Activated CD8-positive, alpha-beta T cell treated with anti-CD3 and anti-CD28 coated beads, Interleukin-2, amount 10 ng/mL, durations not matched to agents 7 days and 5 days (primary cell): Measurements from ENCODE around the gene ETV3. TPM values are rescaled to one million over a fixed set of nuclear protein-coding genes. Genes with fewer than 3 reads are reported as not detected.

Source experiments
- ATAC-seq: fragments of 150-1000 bp; cut with Tn5 transposase; one replicate; pipeline ENCODE4 v1.10.0; 2021; ENCODE audit warnings: moderate library complexity
- CTCF ChIA-PET: fragments of 350-600 bp; sonication (Branson Sonifier 250); formaldehyde crosslinking; loops from one replicate; lab custom pipeline; 2021; ENCODE audit warnings: antibody characterized with exemption; lab: Charles Lee
- POLR2A ChIA-PET: fragments of 350-600 bp; sonication (Branson Sonifier 250); formaldehyde crosslinking; loops from one replicate; lab custom pipeline; 2021; ENCODE audit warnings: antibody characterized with exemption; lab: Charles Lee
- DNase-seq: peaks from one replicate; pipeline ENCODE4 v3.0.0-alpha.2; 2020
- H3K27ac Mint-ChIP-seq: one replicate; pipeline ENCODE4 v1.8.0; 2021; ENCODE audit warnings: mild to moderate bottlenecking, mixed read lengths
- H3K27me3 Mint-ChIP-seq: one replicate; pipeline ENCODE4 v1.8.0; 2021; ENCODE audit warnings: low read depth, mixed read lengths
- H3K36me3 Mint-ChIP-seq: one replicate; pipeline ENCODE4 v1.8.0; 2021; ENCODE audit warnings: low read depth, mixed read lengths
- H3K4me1 Mint-ChIP-seq: one replicate; pipeline ENCODE4 v1.8.0; 2021; ENCODE audit warnings: low read depth, mixed read lengths
- H3K4me3 Mint-ChIP-seq: one replicate; pipeline ENCODE4 v1.8.0; 2021; ENCODE audit warnings: mild to moderate bottlenecking, mixed read lengths
- H3K9me3 Mint-ChIP-seq: one replicate; pipeline ENCODE4 v1.8.0; 2022; ENCODE audit warnings: mixed read lengths; ENCODE audit not compliant: insufficient read depth
- total RNA-seq, 2 experiments: library from RNA; stranded (reverse); gene quantifications; one replicate each; pipeline ENCODE4 v1.2.3, GENCODE V29; 2021

Gene ETV3
- total RNA-seq, 2 experiments from 2014 or later: 38.2 to 40.2 TPM

DNA sequence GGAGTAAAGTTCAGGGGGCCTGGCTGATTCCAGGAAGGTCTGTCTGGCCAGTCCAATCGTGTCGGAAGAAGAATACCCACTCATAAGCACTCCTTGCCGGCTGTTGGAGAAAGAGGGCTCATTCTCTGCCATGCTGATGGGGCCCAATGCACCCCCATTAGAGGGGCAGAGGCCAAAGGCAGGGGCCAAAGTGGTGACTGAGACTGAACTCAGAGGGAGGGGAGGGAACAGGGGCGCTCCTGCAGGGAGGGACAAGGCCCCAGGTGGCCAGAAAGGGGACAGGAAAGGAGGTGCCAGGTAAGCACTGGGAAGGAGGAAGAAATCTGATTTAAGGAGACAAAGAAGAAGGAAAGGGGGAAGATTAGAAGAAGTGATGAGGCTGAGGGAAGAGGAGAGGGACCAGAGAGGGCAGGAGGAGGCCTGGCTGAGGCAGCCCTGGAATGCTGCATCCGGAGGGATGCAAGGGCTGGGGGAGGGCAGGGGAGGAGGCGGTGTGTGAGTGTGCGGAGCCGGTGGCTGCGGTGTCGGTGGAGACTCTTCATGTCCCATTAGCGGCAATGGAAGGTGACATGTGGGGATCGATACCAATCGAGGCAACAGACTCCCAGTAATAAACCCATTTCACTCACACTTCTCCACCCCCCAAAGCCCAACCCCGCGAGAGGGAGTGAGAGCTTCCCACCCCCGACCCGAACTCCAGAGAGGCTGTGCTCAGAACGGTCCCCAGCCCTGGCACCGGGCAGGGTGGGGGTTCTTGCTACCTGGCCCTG lies 26.6 kb downstream of the ETV3 start:
- H3K9me3 Mint-ChIP-seq: no peaks in the 10 kb centered on the region
- peaks cover 46% of the 10 kb centered on the region for H3K27me3 Mint-ChIP-seq
- no peak overlapping the region for H3K4me3 Mint-ChIP-seq
- no peak for ATAC-seq
- ChIA-PET POLR2A (no interaction called here), CTCF (no interaction called here)
- DNase-seq: no peak
- H3K4me1 Mint-ChIP-seq: peaks cover 4% of the 10 kb centered on the region
- no peaks in the 10 kb centered on the region for H3K36me3 Mint-ChIP-seq
- no peak overlapping the region for H3K27ac Mint-ChIP-seq

- Mint-ChIP-seq H3K36me3 (no peaks in the 10 kb centered on the region), H3K9me3 (no peaks in the 10 kb centered on the region), H3K4me1 (peaks cover 7% of the 10 kb centered on the region), H3K27me3 (peaks cover 53% of the 10 kb centered on the region), H3K27ac (no peak overlapping the region), H3K4me3 (no peak overlapping the region)
- no peak for ATAC-seq
- ChIA-PET CTCF (interaction anchor here (0.9 to 2.3 kb wide), 2 partner anchors 21 to 44 kb away, joined by 3 to 15 read pairs; no protein-coding TSS in a partner anchor), POLR2A (no interaction called here)
- DNase-seq: no peak
Measured at GRCh38 chr1:157110686-157111085, 27.5 kb downstream of the ETV3 start.

GRCh38 chr1:157110003-157110402 lies 28.2 kb downstream of the ETV3 start:
- no peaks in the 10 kb centered on the region for H3K36me3 Mint-ChIP-seq
- CTCF ChIA-PET: interaction anchor here (0.9 to 2.3 kb wide), 2 partner anchors 20 to 45 kb away, joined by 3 to 15 read pairs; no protein-coding TSS in a partner anchor
- H3K27me3 Mint-ChIP-seq: peaks cover 56% of the 10 kb centered on the region
- H3K9me3 Mint-ChIP-seq: no peaks in the 10 kb centered on the region
- H3K27ac Mint-ChIP-seq: no peak overlapping the region
- H3K4me3 Mint-ChIP-seq: no peak overlapping the region
- POLR2A ChIA-PET: no interaction called here
- H3K4me1 Mint-ChIP-seq: peaks cover 7% of the 10 kb centered on the region
- ATAC-seq (no peak), DNase-seq (no peak)

GRCh38 chr1:157108448-157108847 lies 29.7 kb downstream of the ETV3 start:
- POLR2A ChIA-PET: no interaction called here
- H3K27me3 Mint-ChIP-seq: peaks cover 65% of the 10 kb centered on the region

DNA sequence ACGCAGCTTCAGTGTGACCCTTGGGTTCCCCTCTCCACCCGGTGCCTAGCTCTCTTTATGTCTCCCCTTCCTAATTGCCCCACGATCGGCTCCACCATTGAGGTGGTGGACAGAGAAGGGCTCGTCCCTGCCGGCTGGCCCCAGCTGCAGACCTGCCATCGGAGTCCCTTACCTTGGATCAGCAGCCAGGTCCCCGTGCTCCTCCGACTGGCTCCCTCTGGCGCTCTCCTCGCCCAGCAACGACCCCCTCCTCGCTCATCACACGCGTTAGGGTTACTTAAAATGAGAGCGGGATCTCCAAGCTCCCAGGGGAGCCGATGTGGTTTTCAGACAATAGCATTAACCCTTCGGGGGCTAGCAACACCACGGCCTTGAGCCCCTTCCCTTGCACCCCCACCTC lies 30.5 kb downstream of the ETV3 start:
- no peaks in the 10 kb centered on the region for H3K9me3 Mint-ChIP-seq
- no peaks in the 10 kb centered on the region for H3K36me3 Mint-ChIP-seq
- ATAC-seq (no peak), DNase-seq (no peak)
- ChIA-PET CTCF (interaction anchor here (1.0 to 6.4 kb wide), 2 partner anchors 18 to 49 kb away, joined by 3 to 42 read pairs; no protein-coding TSS in a partner anchor), POLR2A (no interaction called here)
- peaks cover 66% of the 10 kb centered on the region for H3K27me3 Mint-ChIP-seq
- no peak overlapping the region for H3K27ac Mint-ChIP-seq
- peaks cover 7% of the 10 kb centered on the region for H3K4me1 Mint-ChIP-seq
- no peak overlapping the region for H3K4me3 Mint-ChIP-seq

More at GRCh38 chr1:157108448-157108847, 29.7 kb downstream of the ETV3 start:
- ATAC-seq: no peak
- no peak for DNase-seq
- Mint-ChIP-seq H3K4me1 (peaks cover 7% of the 10 kb centered on the region), H3K36me3 (no peaks in the 10 kb centered on the region), H3K27ac (no peak overlapping the region), H3K4me3 (no peak overlapping the region), H3K9me3 (no peaks in the 10 kb centered on the region)
- CTCF ChIA-PET: interaction anchor here (1.0 to 6.4 kb wide), 2 partner anchors 18 to 48 kb away, joined by 3 to 42 read pairs; no protein-coding TSS in a partner anchor

- ATAC-seq (no peak), DNase-seq (no peak)
- Mint-ChIP-seq H3K27me3 (peaks cover 63% of the 10 kb centered on the region), H3K4me1 (peaks cover 7% of the 10 kb centered on the region), H3K36me3 (no peaks in the 10 kb centered on the region), H3K9me3 (no peaks in the 10 kb centered on the region), H3K27ac (no peak overlapping the region), H3K4me3 (no peak overlapping the region)
- POLR2A ChIA-PET: no interaction called here
- CTCF ChIA-PET: interaction anchor here (0.7 to 6.4 kb wide), 3 partner anchors 17 to 32 kb away, joined by 3 to 42 read pairs (median 4); no protein-coding TSS in a partner anchor
Measured at GRCh38 chr1:157106813-157107189, 31.4 kb downstream of the ETV3 start.

GRCh38 chr1:157105988-157106812 lies 32.0 kb downstream of the ETV3 start:
- CTCF ChIA-PET: interaction anchor here (0.7 to 6.4 kb wide), 3 partner anchors 16 to 32 kb away, joined by 3 to 42 read pairs (median 4); no protein-coding TSS in a partner anchor

GRCh38 chr1:157105298-157105987 lies 32.8 kb downstream of the ETV3 start:
- Mint-ChIP-seq H3K4me3 (no peak overlapping the region), H3K4me1 (peaks cover 7% of the 10 kb centered on the region), H3K27ac (no peak overlapping the region), H3K27me3 (peaks cover 53% of the 10 kb centered on the region), H3K36me3 (no peaks in the 10 kb centered on the region), H3K9me3 (no peaks in the 10 kb centered on the region)
- ChIA-PET CTCF (interaction anchor here (6.4 kb wide), 1 partner anchor 15 kb away, joined by 42 read pairs; no protein-coding TSS in a partner anchor), POLR2A (no interaction called here)
- ATAC-seq (no peak), DNase-seq (no peak)

More at GRCh38 chr1:157105988-157106812, 32.0 kb downstream of the ETV3 start:
- Mint-ChIP-seq H3K36me3 (no peaks in the 10 kb centered on the region), H3K4me3 (no peak overlapping the region), H3K4me1 (peaks cover 7% of the 10 kb centered on the region), H3K27me3 (peaks cover 57% of the 10 kb centered on the region), H3K9me3 (no peaks in the 10 kb centered on the region), H3K27ac (no peak overlapping the region)
- peak; percentile 37 for ATAC-seq
- DNase-seq: peak; percentile 39
- POLR2A ChIA-PET: no interaction called here

- DNase-seq (no peak), ATAC-seq (no peak)
- Mint-ChIP-seq H3K4me3 (no peak overlapping the region), H3K4me1 (peaks cover 7% of the 10 kb centered on the region), H3K9me3 (no peaks in the 10 kb centered on the region), H3K27me3 (peaks cover 48% of the 10 kb centered on the region), H3K27ac (no peak overlapping the region), H3K36me3 (no peaks in the 10 kb centered on the region)
- CTCF ChIA-PET: interaction anchor here (6.4 kb wide), 1 partner anchor 15 kb away, joined by 42 read pairs; no protein-coding TSS in a partner anchor
- POLR2A ChIA-PET: no interaction called here
Measured at GRCh38 chr1:157104598-157105293, 33.4 kb downstream of the ETV3 start.

GRCh38 chr1:157103268-157103667 lies 34.9 kb downstream of the ETV3 start:
- ATAC-seq: no peak
- H3K4me1 Mint-ChIP-seq: peaks cover 10% of the 10 kb centered on the region
- no peak for DNase-seq
- H3K36me3 Mint-ChIP-seq: no peaks in the 10 kb centered on the region
- CTCF ChIA-PET: interaction anchor here (1.0 to 6.4 kb wide), 3 partner anchors 13 to 60 kb away, joined by 3 to 42 read pairs (median 6); no protein-coding TSS in a partner anchor
- POLR2A ChIA-PET: no interaction called here
- H3K27me3 Mint-ChIP-seq: peaks cover 37% of the 10 kb centered on the region
- no peaks in the 10 kb centered on the region for H3K9me3 Mint-ChIP-seq
- H3K4me3 Mint-ChIP-seq: no peak overlapping the region
- H3K27ac Mint-ChIP-seq: no peak overlapping the region
